Measurements from ENCODE around the gene ZNF260. TPM values are rescaled to one million over a fixed set of nuclear protein-coding genes. Genes with fewer than 3 reads are reported as not detected.

The ZNF260 gene
- total RNA-seq, 1 donor = 15.6 TPM

DNA sequence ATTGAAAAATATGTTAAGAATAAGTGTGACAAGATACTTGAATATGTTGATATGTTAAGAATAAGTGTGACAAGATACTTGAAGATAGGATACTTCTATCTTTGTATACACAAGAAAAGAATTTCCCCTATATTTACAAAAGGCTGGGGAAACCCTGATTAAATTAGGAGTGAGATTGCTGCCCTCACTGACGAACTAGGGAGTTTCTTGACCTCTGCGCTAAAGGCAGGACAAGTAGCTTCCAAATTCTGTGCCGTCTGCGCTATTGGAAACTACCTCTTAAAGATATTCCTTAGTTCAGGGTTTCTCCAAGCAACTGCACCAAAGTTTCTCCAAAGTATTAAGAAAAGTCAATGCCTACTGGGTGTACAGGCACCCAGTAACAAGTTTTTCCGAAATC is 730 bp downstream of the ZNF260 start:
- peaks cover 53% of the 10 kb centered on the region for H3K79me2 ChIP-seq (ENCODE audit: insufficient read depth, low read length)
- TF ChIP-seq CTCF (IDR thresholded peaks at IDR 0.05; ENCODE audit: extremely low read depth, low read depth, low read length) = no peak
- H3K27me3 ChIP-seq (ENCODE audit: insufficient read depth, low read length) = no peaks in the 10 kb centered on the region
- no peaks in the 10 kb centered on the region for H3K9me3 ChIP-seq (ENCODE audit: low read depth, low read length)
- peak overlapping the region; percentile 90 for H3K4me3 ChIP-seq (ENCODE audit: insufficient read depth, low read length)
- peaks cover 3% of the 10 kb centered on the region for H4K20me1 ChIP-seq (ENCODE audit: insufficient read depth, low read length)
- peak overlapping the region; percentile 72 for H3K27ac ChIP-seq (ENCODE audit: low read depth, low read length)
- peak overlapping the region; percentile 96 for H3K4me2 ChIP-seq (ENCODE audit: insufficient read depth, low read length)
- peaks cover 20% of the 10 kb centered on the region for H3K36me3 ChIP-seq (ENCODE audit: insufficient read depth, low read length)
- DNase-seq (ENCODE audit: insufficient read length, low spot score, missing footprints) = no peak
- H3K4me1 ChIP-seq (ENCODE audit: insufficient read depth, low read length) = peaks cover 15% of the 10 kb centered on the region
- peak overlapping the region; percentile 100 for H2AFZ ChIP-seq (ENCODE audit: low read length)

GRCh38 chr19:36526581-36526980 is 1.5 kb downstream of the ZNF260 start:
- Histone ChIP-seq H3K79me2 (ENCODE audit: insufficient read depth, low read length) (peaks cover 56% of the 10 kb centered on the region), H4K20me1 (ENCODE audit: insufficient read depth, low read length) (peaks cover 3% of the 10 kb centered on the region), H2AFZ (ENCODE audit: low read length) (no peak overlapping the region), H3K27me3 (ENCODE audit: insufficient read depth, low read length) (no peaks in the 10 kb centered on the region), H3K36me3 (ENCODE audit: insufficient read depth, low read length) (peaks cover 20% of the 10 kb centered on the region), H3K4me3 (ENCODE audit: insufficient read depth, low read length) (no peak overlapping the region), H3K4me2 (ENCODE audit: insufficient read depth, low read length) (peak overlapping the region; percentile 96), H3K27ac (ENCODE audit: low read depth, low read length) (no peak overlapping the region), H3K4me1 (ENCODE audit: insufficient read depth, low read length) (peaks cover 15% of the 10 kb centered on the region), H3K9me3 (ENCODE audit: low read depth, low read length) (no peaks in the 10 kb centered on the region)
- no peak for DNase-seq (ENCODE audit: insufficient read length, low spot score, missing footprints)
- TF ChIP-seq CTCF (IDR thresholded peaks at IDR 0.05; ENCODE audit: extremely low read depth, low read depth, low read length) = no peak

DNA sequence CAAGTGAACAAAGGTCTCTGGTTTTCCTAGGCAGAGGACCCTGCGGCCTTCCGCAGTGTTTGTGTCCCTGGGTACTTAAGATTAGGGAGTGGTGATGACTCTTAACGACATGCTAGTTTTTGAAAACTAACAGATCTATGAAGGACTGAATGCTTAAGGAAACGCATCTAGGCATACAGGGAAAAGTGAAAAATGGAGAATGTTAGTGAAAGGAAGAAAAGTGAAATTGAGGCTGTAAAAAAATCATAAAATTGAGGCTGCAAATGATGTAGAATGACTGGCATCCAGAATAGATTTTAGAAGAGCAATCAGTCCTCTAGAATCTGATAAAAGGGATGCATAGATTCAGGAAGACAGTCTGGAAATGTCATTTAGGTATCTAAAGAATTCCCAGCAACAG is 3.5 kb downstream of the ZNF260 start:
- no peak overlapping the region for H3K4me2 ChIP-seq (ENCODE audit: insufficient read depth, low read length)
- H3K36me3 ChIP-seq (ENCODE audit: insufficient read depth, low read length) = peaks cover 24% of the 10 kb centered on the region
- peaks cover 63% of the 10 kb centered on the region for H3K79me2 ChIP-seq (ENCODE audit: insufficient read depth, low read length)
- peaks cover 15% of the 10 kb centered on the region for H3K4me1 ChIP-seq (ENCODE audit: insufficient read depth, low read length)
- DNase-seq (ENCODE audit: insufficient read length, low spot score, missing footprints) = no peak
- no peak overlapping the region for H3K27ac ChIP-seq (ENCODE audit: low read depth, low read length)
- peaks cover 3% of the 10 kb centered on the region for H4K20me1 ChIP-seq (ENCODE audit: insufficient read depth, low read length)
- H3K4me3 ChIP-seq (ENCODE audit: insufficient read depth, low read length) = no peak overlapping the region
- H3K9me3 ChIP-seq (ENCODE audit: low read depth, low read length) = no peaks in the 10 kb centered on the region
- TF ChIP-seq CTCF (IDR thresholded peaks at IDR 0.05; ENCODE audit: extremely low read depth, low read depth, low read length) = no peak
- H2AFZ ChIP-seq (ENCODE audit: low read length) = no peak overlapping the region
- H3K27me3 ChIP-seq (ENCODE audit: insufficient read depth, low read length) = no peaks in the 10 kb centered on the region

DNA sequence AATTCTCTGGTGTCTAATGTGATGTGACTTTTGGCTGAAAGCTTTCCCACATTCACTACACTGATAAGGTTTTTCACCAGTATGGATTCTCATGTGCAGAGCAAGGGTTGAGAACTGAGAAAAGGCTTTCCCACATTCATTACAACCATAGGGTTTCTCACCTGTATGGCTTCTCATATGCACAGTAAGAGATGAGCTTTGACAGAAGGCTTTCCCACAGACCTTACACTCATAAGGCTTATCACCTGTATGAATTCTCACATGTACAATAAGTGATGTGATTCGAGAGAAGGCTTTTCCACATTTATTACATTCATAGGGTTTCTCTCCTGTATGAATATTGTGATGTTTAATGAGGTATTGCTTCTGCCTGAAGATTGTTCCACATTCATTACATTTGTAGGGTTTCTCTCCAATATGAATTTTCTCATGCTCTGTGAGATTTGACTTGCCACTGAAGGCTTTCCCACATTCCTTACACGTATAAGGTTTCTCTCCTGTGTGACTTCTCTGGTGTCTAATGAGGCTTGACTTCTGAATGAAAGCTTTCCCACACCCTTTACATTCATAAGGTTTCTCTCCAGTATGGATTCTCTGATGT is 14.0 kb downstream of the ZNF260 start:
- DNase-seq (ENCODE audit: insufficient read length, low spot score, missing footprints) = no peak
- H3K27me3 ChIP-seq (ENCODE audit: insufficient read depth, low read length) = no peaks in the 10 kb centered on the region
- H4K20me1 ChIP-seq (ENCODE audit: insufficient read depth, low read length) = no peaks in the 10 kb centered on the region
- no peak overlapping the region for H3K4me2 ChIP-seq (ENCODE audit: insufficient read depth, low read length)
- no peak overlapping the region for H2AFZ ChIP-seq (ENCODE audit: low read length)
- no peak for TF ChIP-seq CTCF (IDR thresholded peaks at IDR 0.05; ENCODE audit: extremely low read depth, low read depth, low read length)
- H3K27ac ChIP-seq (ENCODE audit: low read depth, low read length) = no peak overlapping the region
- peaks cover 35% of the 10 kb centered on the region for H3K9me3 ChIP-seq (ENCODE audit: low read depth, low read length)
- H3K36me3 ChIP-seq (ENCODE audit: insufficient read depth, low read length) = peaks cover 38% of the 10 kb centered on the region
- H3K4me1 ChIP-seq (ENCODE audit: insufficient read depth, low read length) = no peaks in the 10 kb centered on the region
- peaks cover 2% of the 10 kb centered on the region for H3K79me2 ChIP-seq (ENCODE audit: insufficient read depth, low read length)
- H3K4me3 ChIP-seq (ENCODE audit: insufficient read depth, low read length) = no peak overlapping the region

Data from osteoblast (primary cell).